NCI-H1694 treated with DMSO at 0.1 percent for 48 hours (cell line): ENCODE data around the gene NENF.
"Not testable (repeated sequence)": the region's sequence is repeated elsewhere in the genome, so short reads cannot be mapped to it uniquely, and the experiment has no call there.

Experiments
- DNase-seq: peaks from one replicate; lab custom pipeline; 2025; lab: John Stamatoyannopoulos, UW

NENF gene

DNA sequence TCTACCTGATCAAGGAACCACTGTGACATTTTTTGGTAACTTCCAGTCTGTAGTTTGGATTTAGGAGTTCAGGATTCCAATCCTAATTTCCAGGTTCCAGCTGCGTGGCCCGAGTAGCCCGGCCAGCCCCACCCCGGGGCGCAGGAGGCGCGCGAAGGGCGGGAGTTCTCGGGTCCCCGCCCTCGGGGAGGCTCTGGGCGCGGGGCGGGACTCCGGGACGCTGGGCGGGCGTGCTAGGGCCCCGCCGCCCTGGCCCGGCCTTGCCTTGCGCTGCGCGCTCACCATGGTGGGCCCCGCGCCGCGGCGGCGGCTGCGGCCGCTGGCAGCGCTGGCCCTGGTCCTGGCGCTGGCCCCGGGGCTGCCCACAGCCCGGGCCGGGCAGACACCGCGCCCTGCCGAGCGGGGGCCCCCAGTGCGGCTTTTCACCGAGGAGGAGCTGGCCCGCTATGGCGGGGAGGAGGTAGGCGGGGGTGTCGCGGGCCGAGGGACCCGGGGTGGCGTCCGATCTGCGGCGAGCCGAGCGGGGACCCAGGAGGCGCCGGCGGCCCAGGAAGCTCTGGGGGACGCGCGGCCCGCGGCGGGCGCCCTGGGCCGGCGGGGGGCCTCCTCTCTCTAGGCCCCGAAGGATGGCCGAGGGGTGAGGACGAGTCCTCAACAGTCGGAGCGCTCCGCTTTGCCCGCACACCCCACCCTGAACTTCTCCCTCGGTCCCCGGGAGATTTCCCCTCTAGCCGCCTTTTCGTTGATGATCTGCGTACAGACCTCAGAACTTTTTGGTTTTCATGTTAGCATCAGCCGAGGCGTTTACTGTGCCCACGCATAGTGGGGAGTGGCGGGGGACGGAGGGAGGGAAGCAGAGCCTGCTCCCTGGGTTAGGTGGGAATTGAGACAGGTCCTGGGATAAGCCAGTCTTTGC is at the start of gene NENF:
NENF (plus strand) TSS at position 260 of the 916 bp plus-strand sequence; CDS start at position 284, 24 bp downstream.
- DNase-seq: peak; percentile 6

DNA sequence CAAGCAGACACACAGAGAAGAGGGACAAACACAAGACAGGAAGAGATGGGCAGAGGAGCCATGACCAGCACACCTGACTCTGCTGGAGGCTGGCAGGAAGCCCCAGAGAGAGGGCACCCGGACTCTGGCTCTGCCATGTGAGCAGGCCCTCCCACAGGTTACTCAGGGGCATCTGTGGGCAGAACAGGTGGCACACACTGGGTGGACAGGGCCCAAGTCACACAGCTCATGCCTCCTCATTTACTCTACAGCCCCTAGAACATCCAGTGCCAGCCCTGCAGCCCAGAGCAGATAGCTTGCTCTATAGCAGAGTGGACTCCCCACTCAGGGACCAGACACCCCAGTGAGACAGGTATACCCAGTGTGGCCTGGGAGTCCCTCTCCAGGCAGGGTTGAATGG is 46.7 kb upstream of the NENF start:
- DNase-seq: no peak

DNA sequence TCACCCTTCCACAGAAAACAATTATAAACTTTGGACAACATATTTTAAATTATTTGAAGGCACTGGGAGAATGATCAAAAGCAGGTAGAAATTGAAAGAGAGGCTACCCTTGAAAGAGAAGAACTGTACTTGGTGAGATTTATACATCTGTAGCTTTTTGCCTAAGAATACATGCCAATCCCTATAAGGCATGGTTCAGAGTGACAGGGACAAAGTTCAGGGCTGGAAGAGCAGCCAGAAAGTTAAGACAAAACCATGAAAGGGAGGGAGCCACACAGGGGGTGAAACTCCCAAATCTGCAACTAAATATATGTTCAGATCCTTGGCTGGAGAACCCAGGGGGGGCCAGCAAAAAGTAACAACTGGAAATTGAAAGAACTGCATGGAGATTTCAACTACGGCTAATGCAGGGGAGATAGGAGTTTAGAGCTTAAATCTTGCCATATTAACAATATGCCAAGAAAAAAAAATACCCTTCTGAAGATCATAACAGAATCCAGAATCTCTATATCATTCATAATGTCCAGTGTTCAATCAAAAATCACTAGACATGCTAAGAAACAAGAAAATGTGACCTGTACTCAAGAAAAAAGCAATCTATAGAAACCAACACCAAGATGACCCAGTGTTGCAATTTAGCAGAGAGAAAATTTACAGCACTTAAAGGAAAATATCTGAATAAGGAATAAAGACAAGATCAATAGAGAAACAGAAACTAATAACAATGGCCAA is 43.6 kb upstream of the NENF start:
- no peak for DNase-seq

DNA sequence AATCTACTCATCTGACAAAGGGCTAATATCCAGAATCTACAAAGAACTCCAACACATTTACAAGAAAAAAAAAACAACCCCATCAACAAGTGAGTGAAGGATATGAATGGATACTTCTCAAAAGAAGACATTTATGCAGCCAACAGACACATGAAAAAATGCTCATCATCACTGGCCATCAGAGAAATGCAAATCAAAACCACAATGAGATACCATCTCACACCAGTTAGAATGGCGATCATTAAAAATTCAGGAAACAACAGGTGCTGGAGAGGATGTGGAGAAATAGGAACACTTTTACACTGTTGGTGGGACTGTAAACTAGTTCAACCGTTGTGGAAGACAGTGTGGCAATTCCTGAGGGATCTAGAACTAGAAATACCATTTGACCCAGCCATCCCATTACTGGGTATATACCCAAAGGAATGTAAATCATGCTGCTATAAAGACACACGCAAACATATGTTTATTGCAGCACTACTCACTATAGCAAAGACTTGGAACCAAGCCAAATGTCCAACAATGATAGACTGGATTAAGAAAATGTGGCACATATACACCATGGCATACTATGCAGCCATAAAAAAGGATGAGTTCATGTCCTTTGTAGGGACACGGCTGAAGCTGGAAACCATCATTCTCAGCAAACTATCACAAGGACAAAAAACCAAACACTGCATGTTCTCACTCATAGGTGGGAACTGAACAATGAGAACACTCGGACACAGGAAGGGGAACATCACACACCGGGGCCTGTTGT is 36.9 kb upstream of the NENF start:
- DNase-seq: not testable (repeated sequence)

DNA sequence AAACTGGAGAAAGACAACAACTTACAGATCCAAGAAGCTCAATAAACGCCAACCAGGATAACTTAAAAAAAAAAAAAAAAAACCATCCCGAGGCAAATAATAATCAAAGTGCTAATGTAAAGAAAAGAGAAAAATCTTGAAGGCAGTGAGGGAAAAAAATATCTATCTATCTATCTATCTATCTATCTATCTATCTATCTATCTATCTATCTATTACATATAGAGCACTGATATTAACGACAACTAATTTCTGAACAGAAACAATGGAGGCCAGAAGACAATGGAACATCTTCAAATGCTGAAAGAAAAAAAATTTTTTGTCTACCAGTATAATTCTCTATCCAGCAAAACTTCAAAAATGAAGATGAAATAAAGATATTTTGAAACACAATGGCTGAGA is 36.1 kb upstream of the NENF start:
- no peak for DNase-seq

DNA sequence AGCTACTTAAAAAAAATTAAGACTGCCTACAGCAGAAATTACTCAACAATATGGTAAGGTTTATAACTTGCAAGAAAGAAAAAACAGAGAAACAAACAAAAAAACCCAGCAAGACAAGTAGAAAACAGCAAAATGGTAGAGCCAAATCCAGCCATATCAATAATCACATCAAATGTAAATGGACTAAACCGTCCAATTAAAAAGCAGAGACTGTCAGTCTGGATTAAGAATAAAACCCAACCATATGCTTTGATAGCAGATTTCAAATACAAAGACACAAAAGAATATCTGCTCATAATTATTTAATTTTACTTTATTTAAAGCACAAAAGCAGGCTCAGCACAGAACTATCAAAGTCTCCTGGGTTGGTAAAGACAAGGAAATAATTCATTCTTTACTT is 35.5 kb upstream of the NENF start:
- no peak for DNase-seq

DNA sequence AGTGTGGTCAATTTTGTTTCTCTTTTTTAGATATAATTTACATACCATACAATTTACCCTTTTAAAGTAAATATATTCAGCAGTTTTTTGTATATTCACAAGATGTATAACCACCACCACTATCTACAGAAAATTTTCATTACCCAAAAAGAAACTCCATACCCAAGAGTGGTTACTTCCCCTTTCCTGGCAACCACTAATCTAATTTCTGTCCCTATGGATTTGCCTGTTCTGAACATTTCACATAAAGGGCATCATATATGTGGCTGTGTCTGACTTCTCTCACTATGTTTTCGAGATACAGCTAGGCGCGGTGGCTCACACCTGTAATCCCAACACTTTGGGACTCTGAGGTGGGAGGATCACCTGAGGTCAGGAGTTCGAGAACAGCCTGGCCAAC is 31.7 kb upstream of the NENF start:
- no peak for DNase-seq

DNA sequence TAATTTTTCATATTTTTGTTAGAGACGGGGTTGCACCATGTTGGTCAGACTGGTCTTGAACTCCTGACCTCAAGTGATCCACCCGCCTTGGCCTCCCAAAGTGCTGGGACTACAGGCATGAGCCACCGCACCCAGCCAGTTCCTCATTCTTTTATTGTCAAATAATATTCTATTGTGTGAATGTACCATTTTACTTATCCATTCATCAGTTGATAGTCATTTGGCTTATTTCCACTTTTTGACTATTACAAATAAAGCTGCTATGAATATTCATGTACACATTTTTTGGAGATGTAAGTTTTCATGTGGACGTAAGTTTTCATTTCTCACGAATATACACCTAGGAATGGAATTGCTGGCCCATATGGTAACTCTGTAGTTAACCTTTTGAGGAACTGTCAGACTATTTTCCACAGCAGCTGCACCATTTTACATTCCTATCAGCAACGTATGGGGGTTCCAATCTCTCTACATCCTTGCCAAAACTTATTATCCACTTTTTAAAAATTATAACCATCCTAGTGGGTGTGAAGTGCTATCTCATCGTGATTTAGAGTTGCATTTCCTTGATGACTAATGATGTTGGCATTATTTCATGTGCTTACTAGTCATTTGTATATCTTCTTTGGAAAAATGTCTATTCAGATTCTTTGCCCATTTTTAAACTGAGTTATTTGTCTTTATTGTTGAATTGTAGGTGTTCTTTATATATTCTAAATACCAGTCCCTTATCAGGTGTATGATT is 30.7 kb upstream of the NENF start:
- DNase-seq: no peak

DNA sequence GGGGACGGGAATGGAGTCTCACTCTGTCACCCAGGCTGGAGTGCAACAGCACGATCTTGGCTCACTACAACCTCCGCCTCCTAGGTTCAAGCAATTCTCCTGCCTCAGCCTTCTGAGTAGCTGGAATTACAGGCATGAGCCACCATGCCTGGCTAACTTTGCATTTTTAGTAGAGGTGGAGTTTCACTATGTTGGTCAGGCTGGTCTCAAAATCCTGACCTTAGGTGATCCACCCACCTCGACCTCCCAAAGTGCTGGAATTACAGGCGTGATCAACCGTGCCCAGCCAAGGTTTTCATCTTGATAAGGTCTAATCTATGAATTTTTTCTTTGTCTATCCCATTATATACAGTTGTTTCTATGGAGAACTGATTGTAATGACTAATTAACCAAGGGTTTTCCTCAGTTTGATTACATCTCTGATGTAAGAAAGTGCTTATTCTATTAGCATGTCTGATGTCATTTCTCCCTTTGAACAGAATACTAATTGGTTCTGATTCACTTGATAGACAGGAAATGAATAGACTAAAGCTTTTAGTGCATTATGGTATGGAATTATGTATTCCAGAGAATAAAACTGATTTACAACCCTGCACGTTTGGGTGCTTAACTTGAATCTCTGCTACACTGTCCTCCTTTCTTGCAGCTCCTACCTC is 29.9 kb upstream of the NENF start:
- no peak for DNase-seq

DNA sequence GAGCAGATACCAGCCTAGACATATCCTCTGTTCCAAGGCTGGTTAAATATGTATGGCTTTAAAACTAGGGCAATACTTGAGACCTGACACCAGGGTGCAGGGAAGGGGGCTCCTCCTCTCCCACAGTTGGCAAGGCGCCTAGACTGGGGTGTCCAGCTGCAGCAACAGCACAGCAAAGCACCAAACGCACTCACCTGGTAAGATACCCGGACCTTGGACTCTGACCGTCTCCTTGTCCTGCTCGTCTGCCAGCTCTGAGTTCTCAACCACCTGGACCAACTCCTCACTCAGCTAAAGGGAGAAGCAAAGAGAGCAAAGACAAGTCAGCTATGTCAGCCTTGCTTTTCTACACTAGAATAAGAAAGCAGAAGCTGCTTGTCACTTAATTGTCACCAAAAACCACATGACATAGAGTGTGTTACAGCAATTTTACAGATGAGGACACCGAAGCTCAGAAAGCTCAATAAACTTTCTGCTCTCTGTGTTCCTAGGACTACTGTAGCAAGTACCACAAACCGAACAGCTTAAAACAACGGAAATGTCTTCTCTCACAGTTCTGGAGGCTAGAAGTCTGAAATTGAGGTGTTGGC is 22.4 kb upstream of the NENF start:
- DNase-seq: no peak

DNA sequence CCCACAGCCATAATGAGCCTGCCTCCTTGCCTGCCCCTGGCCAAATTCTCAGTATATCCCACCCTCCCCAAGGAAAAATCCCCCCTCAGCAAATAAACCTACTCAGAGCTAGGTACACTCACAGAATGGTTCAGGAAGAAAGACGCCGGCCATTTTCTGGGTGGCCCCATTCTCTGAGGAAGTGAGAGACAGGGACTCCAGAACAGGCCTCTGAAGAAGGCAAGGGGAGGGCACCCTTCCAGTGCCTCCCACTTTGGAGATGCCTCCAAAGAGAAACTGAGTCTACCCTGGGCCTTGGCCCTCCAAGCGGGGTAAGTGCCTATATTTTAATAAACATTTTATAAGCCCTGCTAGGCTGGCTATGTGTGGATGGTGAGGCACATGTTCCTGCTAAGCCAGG is 20.3 kb upstream of the NENF start:
- DNase-seq: no peak

DNA sequence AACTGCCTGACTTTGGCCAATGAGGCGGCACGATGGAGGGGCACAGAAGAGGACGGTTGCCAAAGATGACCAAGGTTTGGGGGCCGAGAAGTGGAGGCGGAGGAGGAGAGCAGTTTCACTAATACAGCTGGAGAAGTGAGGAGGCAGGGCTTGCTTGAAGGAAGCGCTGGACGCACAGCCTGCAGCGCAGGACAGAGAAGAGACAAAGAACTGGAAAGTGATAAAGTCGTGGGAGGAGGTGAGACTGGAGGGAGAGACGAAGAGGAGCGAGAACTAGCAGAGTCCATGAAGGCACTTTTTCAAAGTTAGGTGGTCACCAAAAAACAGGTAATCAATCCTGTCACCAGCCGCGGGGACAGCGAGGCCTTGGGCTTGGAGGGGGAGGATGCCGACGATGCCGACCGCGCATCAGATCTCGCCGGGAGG is 18.8 kb upstream of the NENF start:
- no peak for DNase-seq

DNA sequence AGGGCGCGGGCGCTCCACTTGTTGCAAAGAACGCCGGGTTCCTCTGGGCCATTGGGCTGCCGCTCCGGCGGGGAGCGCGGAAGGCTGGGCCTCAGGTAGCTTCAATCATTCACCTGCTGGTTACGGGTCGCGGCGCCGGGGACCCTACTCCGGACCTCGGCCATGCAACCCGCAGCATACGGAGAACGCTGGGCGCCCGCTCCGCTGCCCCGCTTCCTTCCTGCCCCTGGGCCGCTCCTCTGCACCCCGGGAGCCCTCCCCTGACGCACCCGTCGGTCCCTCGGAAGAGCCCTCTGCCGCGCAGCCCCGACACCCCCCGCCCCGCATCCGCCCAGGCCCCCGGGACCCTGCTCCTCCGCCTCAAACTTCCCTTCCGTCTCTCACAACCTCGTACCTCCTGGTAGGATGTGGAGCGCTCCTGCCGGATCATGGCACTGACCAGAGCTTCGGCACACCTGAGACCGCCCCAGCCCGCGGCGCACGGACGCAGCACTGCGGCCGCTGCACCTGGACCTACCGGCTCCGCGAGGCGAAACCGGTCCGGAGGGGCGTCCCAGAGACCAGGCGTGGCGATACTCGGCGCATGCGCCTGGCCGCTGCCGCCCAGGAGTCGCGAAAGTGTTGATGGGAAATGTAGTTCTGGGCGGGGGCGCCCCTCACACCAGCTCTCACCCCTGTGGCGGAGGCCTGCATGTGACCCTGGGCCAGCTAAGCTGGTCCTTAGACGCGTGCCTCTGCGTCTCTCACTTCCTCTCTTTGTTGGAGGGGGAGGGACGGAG is 18.2 kb upstream of the NENF start, which contains the start of gene PACC1:
PACC1 (minus strand) TSS at position 559 of the 779 bp plus-strand sequence; CDS start at position 430, 129 bp downstream.
- peak; percentile 53 for DNase-seq

DNA sequence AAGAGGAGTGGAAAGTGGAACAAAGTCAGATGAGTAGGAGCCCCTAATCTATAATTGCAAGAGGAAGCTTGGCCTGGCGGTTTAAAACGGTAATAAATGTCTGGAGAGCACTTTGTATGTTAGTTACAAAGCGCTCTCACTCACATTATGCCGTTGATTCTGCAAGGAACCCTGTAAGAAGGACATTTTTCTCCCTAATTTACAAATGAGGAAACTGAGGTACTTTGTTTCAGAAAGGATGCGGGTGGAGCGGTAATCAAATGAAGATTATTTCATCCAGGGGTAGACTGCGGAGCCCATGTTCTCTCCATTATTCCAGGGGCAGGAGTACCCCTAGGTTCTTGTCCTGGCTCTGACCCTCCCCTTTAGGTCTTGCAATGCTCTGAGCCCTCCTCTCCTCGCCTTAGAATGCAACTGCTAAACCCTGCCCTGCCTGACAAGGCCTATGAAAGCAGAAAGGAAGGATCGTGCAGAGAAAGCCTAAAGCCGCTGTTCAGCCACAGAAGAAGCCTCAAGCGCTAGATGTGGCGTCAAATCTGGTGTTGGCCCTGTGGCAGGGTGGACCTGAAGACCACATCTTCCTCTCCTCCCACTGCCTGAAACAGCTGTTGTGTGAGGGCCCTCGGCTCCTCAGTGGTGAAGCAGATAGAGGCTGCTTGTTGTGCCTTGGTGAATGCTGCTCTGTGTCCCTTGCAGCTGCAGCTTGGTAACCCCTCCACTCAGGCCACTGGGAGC is 17.4 kb upstream of the NENF start:
- no peak for DNase-seq

DNA sequence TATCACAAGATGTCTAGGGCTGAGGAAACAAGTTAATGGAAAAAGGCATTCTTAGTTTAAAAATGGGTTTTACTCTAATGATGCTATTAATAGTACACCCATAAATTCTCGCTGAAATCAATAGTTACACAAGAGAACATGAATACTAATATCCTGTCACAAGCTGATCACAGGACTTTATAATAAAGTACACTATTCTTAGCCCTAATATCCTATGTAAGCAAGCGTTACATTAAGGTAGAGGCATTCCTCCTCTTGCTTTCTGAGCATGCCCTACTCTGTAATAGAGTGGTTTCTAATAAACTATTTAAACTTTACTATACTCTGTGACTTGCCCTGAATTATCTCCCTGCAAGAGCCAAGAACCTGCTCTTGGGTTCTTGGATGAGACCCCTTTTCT is 11.6 kb upstream of the NENF start:
- no peak for DNase-seq

DNA sequence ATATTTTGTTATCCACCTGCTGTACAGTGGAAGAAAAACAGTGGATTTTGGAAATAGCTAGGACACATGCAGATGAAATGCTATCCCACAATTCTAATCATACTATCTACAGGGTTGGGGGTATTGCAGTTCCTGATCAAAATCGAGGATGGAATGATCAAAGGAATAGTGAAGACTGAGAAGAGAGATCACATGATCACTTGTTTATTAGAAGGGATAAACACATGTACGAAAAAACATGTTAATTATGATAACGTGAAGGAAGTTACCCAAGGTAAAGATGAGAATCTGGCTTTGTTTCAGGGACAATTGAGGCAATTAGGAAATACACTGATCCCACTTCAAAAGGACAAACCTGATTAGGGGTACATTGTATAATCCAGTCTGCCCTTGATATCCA is 8.8 kb upstream of the NENF start:
- no peak for DNase-seq

DNA sequence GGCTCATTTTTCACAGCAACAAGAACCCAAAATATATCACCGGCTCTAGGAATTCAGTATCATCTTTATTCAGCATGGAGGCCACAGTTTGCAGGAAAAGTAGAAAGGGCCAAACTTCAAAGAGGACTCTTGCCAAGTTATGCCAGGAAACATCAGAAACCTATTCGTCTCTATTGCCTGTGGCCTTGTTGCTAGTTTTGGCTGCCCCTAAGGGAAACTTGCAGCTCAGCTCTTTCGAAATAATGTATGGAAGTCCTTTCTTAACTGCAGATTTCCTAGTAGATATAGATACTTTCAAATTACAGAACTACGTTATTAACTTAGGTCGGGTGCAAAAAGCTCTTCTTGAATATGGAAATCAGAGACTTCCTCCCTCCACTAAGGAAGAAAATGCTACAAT is 4.2 kb upstream of the NENF start:
- no peak for DNase-seq

DNA sequence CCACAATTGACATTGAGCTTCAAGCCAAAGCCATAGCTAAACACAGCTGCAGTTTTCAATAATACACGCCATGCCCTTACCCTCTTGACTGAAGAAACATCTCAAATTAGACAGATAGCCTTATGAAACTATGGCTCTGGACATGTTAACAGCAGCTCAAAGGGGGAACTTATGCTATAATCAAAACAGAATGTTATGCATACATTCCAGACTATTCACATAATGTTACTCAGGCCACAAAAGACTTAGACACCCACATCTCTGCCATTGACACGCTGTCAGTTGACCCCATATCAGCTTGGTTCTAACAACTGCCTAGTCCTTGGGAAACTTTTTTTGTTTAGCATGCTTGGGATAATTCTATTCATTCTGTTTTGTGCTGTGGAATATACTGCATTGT is 2.3 kb upstream of the NENF start:
- no peak for DNase-seq

DNA sequence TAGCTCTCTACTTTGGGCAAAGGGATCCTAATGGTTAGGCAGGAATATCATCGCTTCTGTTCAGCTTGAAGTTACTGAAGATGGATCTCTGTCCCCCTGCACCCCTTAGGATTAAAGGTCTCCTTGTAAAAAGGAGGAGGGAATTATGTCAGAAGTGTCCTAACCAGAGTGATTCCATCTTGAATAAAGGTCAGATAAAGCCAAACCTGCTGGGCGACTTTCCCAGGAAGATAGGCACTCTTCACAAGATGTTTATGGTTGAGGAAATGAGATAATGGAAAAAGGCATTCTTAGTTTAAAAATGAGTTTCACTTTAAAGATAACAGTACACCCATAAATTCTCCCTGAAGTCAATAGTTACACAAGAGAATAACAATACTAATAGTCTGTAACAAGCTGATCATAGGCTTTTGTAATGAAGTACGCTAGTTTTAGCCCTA is 1.7 kb upstream of the NENF start:
- no peak for DNase-seq
